Stromal cell of bone marrow (primary cell): Measurements from ENCODE around the gene STPG4.
"Not testable (repeated sequence)": the region's sequence is repeated elsewhere in the genome, so short reads cannot be mapped to it uniquely, and the experiment has no call there.

Source experiments
- DNase-seq: peaks from one replicate; pipeline ENCODE4 v3.0.0-alpha.2; 2012; ENCODE audit warnings: low read depth

Gene STPG4

DNA sequence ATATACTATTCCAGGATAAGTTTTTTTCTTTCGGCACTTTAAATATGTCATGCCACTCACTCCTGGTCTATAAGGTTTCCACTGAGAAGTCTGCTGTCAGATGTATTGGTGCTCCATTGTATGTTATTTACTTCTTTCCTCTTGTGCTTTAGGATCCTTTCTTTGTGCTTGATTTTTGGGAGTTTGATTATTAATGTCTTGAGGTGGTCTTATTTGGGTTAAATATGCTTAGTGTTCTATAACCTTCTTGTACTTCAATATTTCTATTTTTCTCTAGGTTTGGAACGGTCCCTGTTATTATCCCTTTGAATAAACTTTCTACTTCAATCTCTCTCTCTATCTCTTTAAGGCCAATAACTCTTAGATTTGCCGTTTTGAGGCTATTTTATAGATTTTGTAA, 28.3 kb downstream of the STPG4 start:
- no peak for DNase-seq

- DNase-seq = not testable (repeated sequence)
Observed at GRCh38 chr2:47124740-47125139, 30.4 kb downstream of the STPG4 start.

DNA sequence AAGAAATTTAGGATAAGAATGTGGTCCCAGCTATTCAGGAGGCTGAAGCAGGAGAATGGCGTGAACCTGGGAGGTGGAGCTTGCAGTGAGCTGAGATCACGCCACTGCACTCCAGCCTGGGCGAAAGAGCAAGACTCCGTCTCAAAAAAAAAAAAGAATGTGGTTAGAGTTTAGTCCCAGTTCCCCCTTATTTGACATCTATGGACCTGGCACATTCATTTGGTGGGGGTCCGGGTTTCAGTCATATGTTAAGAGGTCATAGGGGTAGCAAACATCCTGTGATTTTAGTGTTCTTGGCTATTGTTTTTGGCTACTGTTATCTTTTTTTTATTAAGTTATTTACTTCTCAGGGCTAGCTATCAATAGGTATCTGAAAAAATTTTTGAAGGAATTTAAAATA, 34.7 kb downstream of the STPG4 start:
- not testable (repeated sequence) for DNase-seq

GRCh38 chr2:47119001-47119400, 36.1 kb downstream of the STPG4 start:
- DNase-seq = peak; percentile 37

DNA sequence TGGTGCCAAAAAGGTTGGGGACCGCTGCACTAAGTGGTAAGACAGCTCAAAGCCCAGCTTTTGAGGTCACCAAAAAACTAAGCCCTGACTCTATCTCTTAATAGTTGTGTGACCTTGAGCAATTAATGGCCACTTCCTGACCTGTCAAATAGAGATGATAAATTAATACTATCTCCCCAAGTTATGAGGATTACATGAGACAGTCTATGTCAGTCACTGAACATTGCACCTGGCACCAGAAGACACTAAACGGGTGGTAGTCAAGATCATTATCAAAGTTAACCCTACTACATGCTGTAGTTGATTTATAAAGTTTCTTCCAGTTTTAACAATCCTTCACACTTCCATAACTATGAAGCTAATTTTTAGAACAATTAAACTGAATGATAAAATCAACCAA, 36.5 kb downstream of the STPG4 start:
- DNase-seq = no peak

DNA sequence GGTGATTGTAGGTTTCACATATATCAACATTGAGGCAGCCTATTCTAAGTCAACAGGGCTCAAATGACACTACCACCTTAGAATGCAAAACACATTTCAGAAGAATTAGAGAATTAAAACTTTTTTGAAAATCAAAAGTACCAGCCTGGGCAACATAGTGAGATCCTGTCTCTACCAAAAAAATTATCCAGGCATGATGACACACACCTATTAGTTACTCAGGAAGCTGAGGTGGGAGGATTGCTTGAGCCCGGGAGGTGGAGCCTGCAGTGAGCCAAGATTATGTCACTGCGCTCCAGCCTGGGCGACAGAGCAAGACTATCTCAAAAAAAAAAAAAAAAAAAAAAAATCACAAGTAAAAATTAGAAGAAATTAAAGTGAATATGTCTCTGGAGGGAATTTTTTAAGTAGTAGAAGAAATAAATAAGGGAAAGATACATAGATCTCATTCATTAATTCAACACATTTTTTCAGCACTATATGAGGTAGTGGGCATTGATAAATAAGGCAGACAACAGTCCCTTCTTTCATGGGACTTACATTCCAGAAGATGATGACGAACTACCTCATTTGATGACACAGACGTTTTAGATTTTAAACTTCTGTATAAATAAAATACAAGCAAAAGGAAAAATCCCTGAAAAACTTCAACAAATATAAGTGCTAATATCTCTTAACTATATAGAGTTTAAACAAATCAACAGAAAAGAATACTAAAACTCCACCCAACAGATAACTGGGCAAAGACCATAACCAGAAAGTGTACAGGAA, 42.3 kb downstream of the STPG4 start:
- DNase-seq = no peak

DNA sequence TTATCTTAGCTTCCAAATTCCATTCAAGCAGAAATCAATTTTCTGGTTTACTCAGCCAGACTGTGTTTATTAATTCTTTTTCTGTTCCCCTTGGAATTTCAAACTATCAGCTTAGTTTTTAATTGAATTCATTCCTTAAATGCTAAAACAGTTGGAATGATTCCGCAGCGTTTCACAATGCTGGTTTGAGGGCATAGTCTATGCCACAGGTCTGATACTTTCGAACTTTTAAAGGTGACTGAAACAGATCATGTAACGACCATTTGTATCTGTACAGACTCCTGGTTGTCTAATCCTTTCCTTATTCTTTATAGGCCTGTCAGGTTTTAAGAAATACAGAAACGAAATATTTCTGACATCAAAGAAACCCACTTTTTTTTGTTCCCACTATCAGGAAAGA, 45.4 kb downstream of the STPG4 start:
- no peak for DNase-seq

GRCh38 chr2:47109007-47109375, 46.1 kb downstream of the STPG4 start:
- no peak for DNase-seq

DNA sequence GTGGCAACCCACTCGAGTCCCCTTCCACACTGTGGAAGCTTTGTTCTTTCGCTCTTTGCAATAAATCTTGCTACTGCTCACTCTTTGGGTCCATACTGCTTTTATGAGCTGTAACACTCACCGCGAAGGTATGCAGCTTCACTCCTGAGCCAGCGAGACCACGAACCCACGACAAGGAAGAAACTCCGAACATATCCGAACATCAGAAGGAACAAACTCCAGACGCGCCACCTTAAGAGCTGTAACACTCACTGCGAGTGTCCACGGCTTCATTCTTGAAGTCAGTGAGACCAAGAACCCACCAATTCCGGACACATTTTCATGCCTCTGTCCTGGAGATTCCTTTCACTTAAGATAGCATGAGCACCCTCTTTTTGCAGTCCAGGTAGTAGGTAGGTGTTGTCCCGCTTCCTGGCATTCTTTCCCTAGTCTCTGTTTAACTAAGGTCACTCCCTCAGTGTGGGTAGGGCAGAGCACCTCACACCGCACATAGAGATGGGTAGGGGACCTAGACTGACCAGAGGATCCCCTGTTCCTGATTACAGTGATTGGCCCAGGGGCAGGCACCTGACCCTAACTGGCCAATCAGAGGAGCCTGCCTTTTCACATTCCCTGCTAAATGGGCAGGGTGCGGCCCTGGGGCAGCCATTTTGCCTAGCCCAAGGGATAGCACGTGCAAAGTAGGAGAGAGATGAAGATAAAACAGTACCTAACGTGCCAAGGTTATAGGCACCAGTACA, 46.7 kb downstream of the STPG4 start:
- DNase-seq = not testable (repeated sequence)

DNA sequence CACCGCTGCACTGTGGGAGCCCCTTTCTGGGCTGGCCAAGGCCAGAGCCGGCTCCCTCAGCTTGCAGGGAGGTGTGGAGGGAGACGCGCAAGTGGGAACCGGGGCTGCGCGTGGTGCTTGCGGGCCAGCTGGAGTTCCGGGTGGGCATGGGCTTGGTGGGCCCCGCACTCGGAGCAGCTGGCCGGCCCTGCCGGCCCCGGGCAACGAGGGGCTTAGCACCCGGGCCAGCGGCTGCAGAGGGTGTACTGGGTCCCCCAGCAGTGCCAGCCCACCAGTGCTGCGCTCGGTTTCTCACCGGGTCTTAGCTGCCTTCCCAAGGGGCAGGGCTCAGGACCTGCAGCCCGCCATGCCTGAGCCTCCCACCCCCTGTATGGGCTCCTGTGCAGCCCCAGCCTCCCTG, 47.9 kb downstream of the STPG4 start:
- DNase-seq = not testable (repeated sequence)

DNA sequence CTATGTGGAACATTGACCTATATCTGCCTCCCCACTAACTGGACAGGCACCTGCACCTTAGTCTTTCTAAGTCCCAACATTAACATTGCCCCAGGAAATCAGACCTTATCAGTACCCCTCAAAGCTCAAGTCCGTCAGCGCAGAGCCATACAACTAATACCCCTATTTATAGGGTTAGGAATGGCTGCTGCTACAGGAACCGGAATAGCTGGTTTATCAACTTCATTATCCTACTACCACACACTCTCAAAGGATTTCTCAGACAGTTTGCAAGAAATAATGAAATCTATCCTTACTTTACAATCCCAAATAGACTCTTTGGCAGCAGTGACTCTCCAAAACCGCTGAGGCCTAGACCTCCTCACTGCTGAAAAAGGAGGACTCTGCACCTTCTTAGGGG, 48.9 kb downstream of the STPG4 start:
- DNase-seq = not testable (repeated sequence)

GRCh38 chr2:47099712-47100111, 55.4 kb downstream of the STPG4 start:
- DNase-seq = not testable (repeated sequence)

DNA sequence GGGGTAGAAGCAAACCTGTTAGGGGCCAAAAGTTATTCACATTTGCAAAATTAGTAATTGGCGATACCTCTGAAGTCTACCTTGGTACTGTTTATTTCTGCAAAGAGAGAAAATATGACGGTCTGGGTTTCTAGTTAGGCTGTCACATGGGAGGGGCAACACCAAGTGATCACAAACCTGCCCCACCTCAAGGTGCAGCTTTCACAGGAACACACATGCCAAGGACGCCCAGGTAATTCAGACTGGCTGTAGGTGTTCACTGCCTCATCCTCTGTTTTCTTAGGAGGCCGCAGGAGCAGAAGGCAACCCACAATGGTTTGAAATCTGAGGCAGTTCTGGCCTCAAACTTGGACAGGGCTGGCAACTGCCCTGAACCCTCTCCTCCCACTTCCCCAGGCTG, 56.2 kb downstream of the STPG4 start:
- DNase-seq = no peak

DNA sequence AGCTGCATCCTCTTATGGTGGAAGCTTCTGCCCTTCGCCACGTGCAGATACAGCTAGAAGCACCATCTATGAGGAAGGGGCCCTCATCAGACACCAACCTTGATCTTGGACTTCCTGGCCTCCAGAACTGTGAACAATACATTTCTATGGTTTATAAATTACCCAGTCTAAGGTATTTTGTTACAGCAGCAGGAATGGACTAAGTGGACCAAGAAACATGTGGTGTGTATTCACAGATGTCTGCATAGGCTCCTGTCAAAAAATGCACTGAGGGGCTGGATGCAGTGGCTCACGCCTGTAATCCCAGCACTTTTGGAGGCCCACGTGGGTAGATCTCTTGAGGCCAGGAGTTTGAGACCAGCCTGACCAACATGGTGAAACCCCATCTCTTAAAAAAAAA, 57.5 kb downstream of the STPG4 start:
- DNase-seq = no peak

DNA sequence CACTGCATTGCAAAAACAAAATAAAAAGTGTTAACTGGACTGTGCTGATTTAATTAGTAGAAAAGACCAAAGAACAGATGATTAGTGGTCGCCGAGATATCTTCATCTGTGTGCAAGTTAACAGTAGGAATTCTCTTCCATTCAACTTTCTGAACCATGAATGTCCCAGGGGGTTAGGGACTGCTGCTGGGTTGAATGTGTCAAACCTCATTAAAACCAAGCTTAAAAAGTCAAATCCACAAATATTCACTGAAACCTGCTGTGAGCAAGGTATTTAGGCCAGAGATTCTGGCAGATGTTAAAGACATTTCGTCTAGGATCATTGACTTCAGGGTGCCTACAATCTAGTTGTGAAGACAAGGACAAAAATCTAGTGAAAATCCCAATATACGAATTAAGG, 58.7 kb downstream of the STPG4 start:
- no peak for DNase-seq

GRCh38 chr2:47095349-47096020, 59.6 kb downstream of the STPG4 start:
- no peak for DNase-seq

DNA sequence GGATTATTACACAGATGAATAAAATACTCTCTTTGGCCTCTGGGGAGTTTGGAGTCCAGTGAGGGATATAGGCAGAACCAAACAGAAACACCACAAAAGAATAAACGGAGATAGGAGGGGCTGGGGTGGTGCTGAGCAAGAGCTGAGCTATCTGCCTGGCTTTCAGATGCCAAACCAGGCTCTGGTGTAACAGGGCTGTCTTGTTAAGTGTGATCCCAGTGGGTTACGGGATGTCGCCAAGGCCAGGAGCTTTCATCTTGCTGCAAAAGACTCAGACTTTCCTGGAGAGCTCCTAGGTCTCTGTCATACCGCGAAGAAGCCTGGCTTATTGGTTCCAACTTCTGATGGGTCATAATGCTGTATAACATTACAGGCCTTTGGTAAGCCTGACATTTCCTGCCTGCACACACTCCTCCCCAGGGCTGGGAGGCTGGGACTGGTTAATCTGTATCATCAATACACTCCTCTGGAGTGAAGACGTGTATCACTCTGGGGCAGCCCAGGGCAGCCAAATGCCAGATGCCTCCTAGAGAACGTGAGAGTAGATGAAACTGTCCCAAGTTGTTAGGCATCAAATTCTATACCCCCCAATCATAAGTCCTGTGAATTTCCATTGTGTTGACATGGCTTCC, 60.5 kb downstream of the STPG4 start:
- peak; percentile 63 for DNase-seq

DNA sequence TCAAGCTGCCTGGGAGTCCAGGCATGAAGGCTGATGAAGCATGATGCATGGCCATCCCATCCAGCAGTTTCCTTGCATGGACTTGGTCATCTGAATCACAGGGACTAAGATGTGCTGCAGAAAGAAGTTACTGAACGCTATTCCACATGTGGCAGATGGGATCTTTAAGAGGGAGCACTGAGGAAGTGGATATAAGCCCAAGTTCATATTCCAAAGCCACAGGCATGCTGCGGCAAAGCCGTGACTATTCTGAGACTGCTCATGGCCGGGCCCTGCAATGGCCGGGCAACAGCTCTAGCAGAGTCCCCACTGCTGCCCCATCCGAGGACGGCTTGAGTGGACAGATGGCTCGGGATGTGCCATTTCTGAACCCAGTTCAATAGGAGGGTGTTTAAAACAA, 61.5 kb downstream of the STPG4 start:
- DNase-seq = no peak

DNA sequence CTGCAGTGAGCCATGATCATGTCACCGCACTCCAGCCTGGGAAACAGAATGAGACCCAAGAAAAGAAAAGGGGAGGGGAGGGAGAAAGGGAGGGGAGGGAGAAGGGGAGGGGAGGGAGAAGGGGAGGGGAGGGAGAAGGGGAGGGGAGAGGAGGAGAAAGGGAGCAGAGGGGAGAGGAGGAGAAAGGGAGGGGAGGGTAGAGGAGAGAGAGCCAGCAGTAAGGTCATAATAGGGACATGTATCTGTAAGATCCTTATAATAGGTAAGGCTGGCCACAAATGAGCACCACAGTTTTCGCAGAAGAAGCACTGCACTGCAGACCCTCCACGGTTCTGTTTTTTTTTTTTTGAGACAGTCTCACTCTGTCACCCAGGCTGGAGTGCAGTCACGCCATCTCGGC, 62.6 kb downstream of the STPG4 start:
- DNase-seq = no peak

GRCh38 chr2:47091118-47091517, 64.0 kb downstream of the STPG4 start:
- DNase-seq = peak; percentile 51

DNA sequence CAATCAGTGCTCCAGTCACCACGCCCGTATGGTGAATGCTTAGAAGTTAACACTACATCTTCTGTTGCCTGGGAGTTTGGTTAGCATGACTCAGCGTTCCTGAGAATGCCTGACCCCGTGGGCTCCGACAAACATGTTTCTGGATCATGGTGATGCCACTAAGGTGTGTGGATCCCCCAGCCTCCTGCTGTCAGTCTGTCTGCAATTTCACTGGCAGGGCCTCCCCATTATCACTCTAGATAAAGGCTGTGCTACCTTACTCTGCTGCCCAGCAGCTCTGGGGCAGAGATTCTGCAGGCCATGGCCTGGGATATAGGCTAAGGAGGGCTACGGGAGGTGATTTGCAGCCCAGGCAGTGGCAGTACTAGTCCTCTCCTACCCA, 66.0 kb downstream of the STPG4 start:
- no peak for DNase-seq

DNA sequence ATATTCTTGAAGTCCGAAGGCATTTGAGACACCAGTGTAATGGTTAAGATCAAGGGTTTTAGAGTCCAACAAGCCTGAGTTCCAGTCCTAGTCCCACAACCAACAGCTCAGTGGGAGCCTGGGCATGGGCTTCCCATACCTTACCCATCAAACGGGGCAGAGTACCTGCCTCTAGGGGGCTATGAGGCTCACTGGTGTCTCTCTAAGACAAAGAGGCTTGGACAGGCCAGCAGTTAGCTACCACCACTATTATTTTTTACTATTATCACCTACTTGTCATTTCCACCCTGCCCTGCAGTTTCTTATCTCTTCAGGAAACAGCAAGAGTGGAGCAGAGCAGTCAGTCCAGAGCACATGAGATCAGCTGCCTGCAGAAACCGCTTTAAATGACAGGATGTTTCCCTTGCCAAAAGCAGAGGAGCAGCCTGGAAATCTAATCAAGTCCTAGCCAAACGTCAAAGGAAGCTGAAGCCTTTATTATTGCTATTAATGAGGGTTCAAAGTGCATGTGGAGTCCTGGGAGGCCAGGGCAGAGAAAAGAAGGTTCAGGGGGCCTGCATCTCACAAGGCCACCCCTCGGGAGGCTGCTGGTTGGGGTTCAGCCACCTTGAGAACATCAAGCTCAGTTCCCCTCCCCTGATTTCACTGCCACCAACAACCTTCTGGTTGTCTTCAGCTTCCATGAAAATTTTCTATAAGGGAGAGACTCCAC, 66.6 kb downstream of the STPG4 start:
- no peak for DNase-seq
